H1 (cell line): ENCODE measurements around the gene CDC42BPB. TPM values are rescaled to one million over a fixed set of nuclear protein-coding genes. Genes with fewer than 3 reads are reported as not detected.

ENCODE experiments used
- CTCF ChIA-PET: fragments of 300-600 bp; sonication (Branson Sonifier 250); formaldehyde crosslinking; loops from one replicate; lab custom pipeline; 2021; ENCODE audit not compliant: partially characterized antibody; lab: Charles Lee
- POLR2A ChIA-PET: fragments of 300-600 bp; sonication (Branson Sonifier 250); formaldehyde crosslinking; loops from one replicate; lab custom pipeline; 2021; ENCODE audit warnings: inconsistent platforms; ENCODE audit not compliant: partially characterized antibody; lab: Charles Lee
- DNase-seq, 2 experiments: peaks; one replicate each; pipeline versions ENCODE4 v3.0.0 to v3.0.0-alpha.2; 2010 to 2022; ENCODE audit warnings: low spot score in 2 of 2, low read depth in 1 of 2, mixed read lengths in 1 of 2
- FAIRE-seq: peaks from 2 replicates; lab custom pipeline; 2011; peaks lifted over from hg19 to GRCh38; lab: Jason Lieb, UNC
- H2AFZ ChIP-seq: 2 replicates; pipeline ENCODE4 v1.8.1; 2012; ENCODE audit warnings: low read length, inconsistent platforms
- H2AK5ac ChIP-seq: 2 replicates; pipeline ENCODE4 v1.6.1; 2013; ENCODE audit warnings: low read depth, low read length
- H2BK120ac ChIP-seq: replicated peaks from 2 replicates; pipeline ENCODE3; 2013; ENCODE audit warnings: low read depth, low read length, inconsistent platforms
- H2BK12ac ChIP-seq: 2 replicates; pipeline ENCODE4 v1.6.1; 2013; ENCODE audit warnings: low read depth, low read length
- H2BK15ac ChIP-seq: 2 replicates; pipeline ENCODE4 v1.6.1; 2013; ENCODE audit warnings: low read length
- H2BK20ac ChIP-seq: 2 replicates; pipeline ENCODE4 v1.6.1; 2013; ENCODE audit warnings: low read length
- H2BK5ac ChIP-seq: 2 replicates; pipeline ENCODE4 v1.6.1; 2013; ENCODE audit warnings: low read depth, low read length
- H3K14ac ChIP-seq: 2 replicates; pipeline ENCODE4 v1.6.1; 2013; ENCODE audit warnings: inconsistent platforms; ENCODE audit not compliant: insufficient read length
- H3K18ac ChIP-seq: 2 replicates; pipeline ENCODE4 v1.6.1; 2013; ENCODE audit warnings: low read length; ENCODE audit errors: extremely low read depth
- H3K23ac ChIP-seq: 2 replicates; pipeline ENCODE4 v1.6.1; 2013; ENCODE audit warnings: inconsistent platforms; ENCODE audit not compliant: insufficient read length
- H3K23me2 ChIP-seq: 2 replicates; pipeline ENCODE4 v1.6.1; 2013; ENCODE audit warnings: low read depth, low read length
- H3K27ac ChIP-seq: 2 replicates; pipeline ENCODE4 v1.6.1; 2011; ENCODE audit warnings: low read depth, low read length, inconsistent platforms
- H3K27me3 ChIP-seq, 4 experiments: replicated peaks in 1 of 4; 1 replicate in 1 of 4; 2 replicates in 3 of 4; pipeline versions ENCODE4 v1.6.1 to v1.8.1; 2011 to 2013; ENCODE audit warnings: low read length in 3 of 4, mild to moderate bottlenecking in 3 of 4, inconsistent platforms in 2 of 4, mixed read lengths in 2 of 4, moderate library complexity in 1 of 4; ENCODE audit not compliant: control insufficient read depth in 3 of 4, insufficient read depth in 3 of 4; ENCODE audit errors: extremely low read depth in 1 of 4
- H3K36me3 ChIP-seq, 4 experiments: 2 replicates each; pipeline versions ENCODE4 v1.6.1 to v1.8.1; 2011 to 2013; ENCODE audit warnings: mild to moderate bottlenecking in 4 of 4, low read length in 3 of 4, moderate library complexity in 2 of 4, control low read depth in 1 of 4, inconsistent platforms in 1 of 4; ENCODE audit not compliant: insufficient read depth in 4 of 4, control insufficient read depth in 2 of 4
- H3K4ac ChIP-seq: replicated peaks from 2 replicates; pipeline ENCODE3; 2013; ENCODE audit warnings: low read length, low read depth, mixed read lengths, inconsistent platforms; ENCODE audit not compliant: insufficient read length
- H3K4me1 ChIP-seq, 4 experiments: replicated peaks in 1 of 4; 1 replicate in 1 of 4; 2 replicates in 3 of 4; pipeline versions ENCODE4 v1.6.1 to v1.8.1; 2011 to 2013; ENCODE audit warnings: low read length in 3 of 4, inconsistent platforms in 2 of 4, mixed read lengths in 1 of 4; ENCODE audit not compliant: insufficient read depth in 4 of 4, control insufficient read depth in 3 of 4
- H3K4me2 ChIP-seq, 2 experiments: 2 replicates each; pipeline versions ENCODE4 v1.6.1 to v1.8.1; 2011 to 2013; ENCODE audit warnings: low read depth in 2 of 2, low read length in 2 of 2, control low read depth in 1 of 2, inconsistent platforms in 1 of 2, mild to moderate bottlenecking in 1 of 2; ENCODE audit not compliant: insufficient read depth in 1 of 2
- H3K4me3 ChIP-seq, 4 experiments: fragments of 200-600, 300-600 bp in 1 of 4; sonication (generic), shearing (Covaris generic), sonication (Bioruptor Twin) in 1 of 4; 2 replicates each; pipeline versions ENCODE4 v1.5.1 to v1.8.1; 2011 to 2016; ENCODE audit warnings: low read length in 4 of 4, low read depth in 3 of 4, control low read depth in 2 of 4, inconsistent platforms in 2 of 4, mild to moderate bottlenecking in 2 of 4, mixed read lengths in 1 of 4, moderate library complexity in 1 of 4; ENCODE audit not compliant: insufficient read depth in 2 of 4; ENCODE audit errors: extremely low read depth in 1 of 4
- H3K56ac ChIP-seq: replicated peaks from 2 replicates; pipeline ENCODE3; 2013; ENCODE audit warnings: low read depth, mild to moderate bottlenecking, mixed read lengths, low read length, inconsistent platforms; ENCODE audit not compliant: insufficient read length
- H3K79me1 ChIP-seq: 2 replicates; pipeline ENCODE4 v1.6.1; 2013; ENCODE audit warnings: low read depth, low read length, control low read depth
- H3K79me2 ChIP-seq, 2 experiments: 2 replicates each; pipeline versions ENCODE4 v1.6.1 to v1.8.1; 2012 to 2013; ENCODE audit warnings: low read length in 2 of 2, mild to moderate bottlenecking in 2 of 2, inconsistent platforms in 1 of 2; ENCODE audit not compliant: insufficient read depth in 2 of 2, control insufficient read depth in 1 of 2
- H3K9ac ChIP-seq, 4 experiments: replicated peaks in 1 of 4; 1 replicate in 1 of 4; 2 replicates in 3 of 4; pipeline versions ENCODE4 v1.6.1 to v1.8.1; 2011 to 2013; ENCODE audit warnings: low read depth in 3 of 4, low read length in 3 of 4, control low read depth in 2 of 4, mild to moderate bottlenecking in 2 of 4, moderate library complexity in 2 of 4, inconsistent platforms in 1 of 4; ENCODE audit errors: extremely low read depth in 1 of 4
- H3K9me3 ChIP-seq, 2 experiments: 2 replicates each; pipeline versions ENCODE4 v1.6.1 to v1.8.1; 2012 to 2013; ENCODE audit warnings: mild to moderate bottlenecking in 2 of 2, moderate library complexity in 2 of 2, control low read depth in 1 of 2, inconsistent platforms in 1 of 2, low read depth in 1 of 2, low read length in 1 of 2, mixed read lengths in 1 of 2; ENCODE audit not compliant: insufficient read depth in 2 of 2
- H4K20me1 ChIP-seq, 2 experiments: replicated peaks in 1 of 2; 2 replicates each; pipeline versions ENCODE3 to v1.8.1; 2011 to 2013; ENCODE audit warnings: inconsistent platforms in 2 of 2, low read length in 2 of 2, mild to moderate bottlenecking in 1 of 2; ENCODE audit not compliant: insufficient read depth in 2 of 2, control insufficient read depth in 1 of 2
- H4K5ac ChIP-seq: 2 replicates; pipeline ENCODE4 v1.6.1; 2013; ENCODE audit warnings: low read length, low read depth, mixed read lengths, inconsistent platforms; ENCODE audit not compliant: insufficient read length
- H4K8ac ChIP-seq: 2 replicates; pipeline ENCODE4 v1.8.0; 2013; ENCODE audit warnings: mild to moderate bottlenecking, moderate library complexity, low read length, inconsistent platforms; ENCODE audit not compliant: insufficient read depth; ENCODE audit errors: extremely low read depth
- H4K91ac ChIP-seq: replicated peaks from 2 replicates; pipeline ENCODE3; 2013; ENCODE audit warnings: low read length, mixed read lengths, inconsistent platforms; ENCODE audit not compliant: insufficient read length
- BRCA1 ChIP-seq: IDR thresholded peaks from 2 replicates; pipeline ENCODE4 v1.6.1; 2012; ENCODE audit warnings: low read depth, low read length, improper control_type of control experiment
- CHD1 ChIP-seq: IDR thresholded peaks from 2 replicates; pipeline ENCODE4 v1.6.1; 2012; ENCODE audit warnings: low read depth, low read length, improper control_type of control experiment
- CREB1 ChIP-seq: IDR thresholded peaks from 2 replicates; pipeline ENCODE4 v1.6.1; 2012; ENCODE audit warnings: inconsistent platforms
- FOSL1 ChIP-seq: IDR thresholded peaks from 2 replicates; pipeline ENCODE4 v1.6.1; 2011; ENCODE audit warnings: mild to moderate bottlenecking, low read depth, low read length, moderate library complexity; ENCODE audit not compliant: insufficient read depth
- JUN ChIP-seq: IDR thresholded peaks from 2 replicates; pipeline ENCODE4 v1.6.1; 2011; ENCODE audit warnings: low read depth, mild to moderate bottlenecking, improper control_type of control experiment, low read length
- NANOG ChIP-seq: IDR thresholded peaks from 2 replicates; pipeline ENCODE4 v1.6.1; 2011; ENCODE audit warnings: low read length, low read depth, mild to moderate bottlenecking, inconsistent platforms; ENCODE audit not compliant: insufficient read depth, poor library complexity, severe bottlenecking
- NRF1 ChIP-seq: IDR thresholded peaks from 2 replicates; pipeline ENCODE4 v1.6.1; 2011; ENCODE audit warnings: mild to moderate bottlenecking, low read depth, low read length, improper control_type of control experiment
- PHF8 ChIP-seq: fragments of 200-600 bp; sonication (generic); conservative IDR thresholded peaks from 2 replicates; pipeline ENCODE4 v1.7.1; 2012; ENCODE audit warnings: low read depth, mild to moderate bottlenecking, inconsistent platforms, low read length, moderate library complexity
- POU5F1 ChIP-seq: IDR thresholded peaks from 2 replicates; pipeline ENCODE4 v1.6.1; 2011; ENCODE audit warnings: low read depth, mild to moderate bottlenecking, low read length, moderate library complexity
- RBBP5 ChIP-seq: IDR thresholded peaks from 2 replicates; pipeline ENCODE4 v1.7.1; 2012; ENCODE audit warnings: low read depth, mild to moderate bottlenecking, inconsistent platforms, low read length, moderate library complexity, borderline replicate concordance
- RXRA ChIP-seq: IDR thresholded peaks from 2 replicates; pipeline ENCODE4 v1.6.1; 2011; ENCODE audit warnings: low read depth, mild to moderate bottlenecking, low read length, moderate library complexity; ENCODE audit not compliant: insufficient read depth
- SP1 ChIP-seq: IDR thresholded peaks from 2 replicates; pipeline ENCODE4 v1.6.1; 2011; ENCODE audit warnings: low read depth, low read length
- SP2 ChIP-seq: IDR thresholded peaks from 2 replicates; pipeline ENCODE4 v1.6.1; 2012; ENCODE audit warnings: mild to moderate bottlenecking, low read length, inconsistent platforms
- TEAD4 ChIP-seq: IDR thresholded peaks from 2 replicates; pipeline ENCODE4 v1.6.1; 2012; ENCODE audit warnings: low read depth, low read length, inconsistent platforms, mixed read lengths
- YY1 ChIP-seq: IDR thresholded peaks from 2 replicates; pipeline ENCODE4 v1.6.1; 2011; ENCODE audit warnings: low read depth, mild to moderate bottlenecking, low read length
- ZNF274 ChIP-seq: IDR thresholded peaks from 2 replicates; pipeline ENCODE4 v1.7.0; 2012; ENCODE audit warnings: low read length, borderline replicate concordance; ENCODE audit errors: extremely low read depth
- WGBS, 2 experiments: shearing (Covaris generic) in 1 of 2; methylation state at CpG; one replicate each; pipeline versions ENCODE4 v1.1.6 to v1.1.7; 2013 to 2015; ENCODE audit warnings: low lambda C conversion rate in 2 of 2, mixed read lengths in 2 of 2, inconsistent platforms in 1 of 2, low coverage in 1 of 2, missing lambda C conversion rate in 1 of 2; ENCODE audit not compliant: insufficient replicate concordance in 2 of 2, insufficient coverage in 1 of 2, insufficient read length in 1 of 2; ENCODE audit errors: extremely low coverage in 1 of 2, missing lambda C conversion rate in 1 of 2; 5-methylcytosine and 5-hydroxymethylcytosine counted together
- polyA plus RNA-seq, 7 experiments: library from polyadenylated mRNA; depleted of rRNA in 3 of 7; stranded (reverse) in 5 of 7; unstranded in 2 of 7; fragments of >200 nt in 5 of 7; fragments of 200-250 nt in 2 of 7; gene quantifications; 1 replicate in 5 of 7; 2 replicates in 1 of 7; 4 replicates in 1 of 7; pipeline versions ENCODE4 v1.2.1 to v1.2.3, GENCODE V29; 2011 to 2013; ENCODE audit warnings: missing spikeins in 2 of 7, mixed read lengths in 2 of 7
- total RNA-seq: library from RNA; stranded (reverse); fragmentation: NEBNext Ultra II Directional; extraction: Animal tissue kit (Norgen Biotek cat#: 25700); gene quantifications from 2 replicates; pipeline ENCODE4 v1.2.1, GENCODE V29; 2021

CDC42BPB gene
- total and polyA plus RNA-seq, 2 of the 8 experiments (the other 6 are each of a cell fraction or from before 2014, with no cell fraction given) = 51.2 to 88.2 TPM

DNA sequence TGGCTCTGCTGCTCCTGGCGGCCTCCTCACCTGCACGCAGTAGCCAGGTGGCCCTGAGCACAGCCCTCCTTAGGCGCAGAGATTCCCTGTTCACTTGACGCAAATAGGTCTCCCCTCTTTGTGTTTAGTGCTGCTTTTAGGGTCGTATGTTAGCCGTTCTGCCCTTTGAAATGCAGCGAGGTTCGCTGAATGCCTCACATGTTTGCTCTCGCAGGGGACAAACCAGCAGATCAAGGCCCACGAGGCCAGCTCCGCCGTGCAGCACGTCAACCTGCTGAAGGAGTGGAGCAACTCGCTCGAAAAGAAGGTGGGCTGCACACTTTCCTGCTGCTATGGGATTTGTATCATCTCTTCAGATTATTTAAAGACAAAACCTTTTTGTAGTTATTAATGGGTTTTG, 166.2 kb downstream of the CDC42BPB start:
- DNase-seq = no peak
- TF ChIP-seq NRF1 (no peak), YY1 (no peak), TEAD4 (no peak), ZNF274 (no peak), SP2 (no peak), NANOG (no peak), FOSL1 (no peak), SP1 (no peak), JUN (no peak), RBBP5 (no peak), BRCA1 (no peak), RXRA (no peak), POU5F1 (no peak), CHD1 (no peak), PHF8 (no peak), CREB1 (no peak)

More for the DNA sequence above, 166.2 kb downstream of the CDC42BPB start:
- no peak overlapping the region for H2BK15ac ChIP-seq
- H4K20me1 ChIP-seq = peaks cover 0 to 2% of the 10 kb centered on the region in 2 experiments
- H3K4ac ChIP-seq = no peak overlapping the region
- H2BK20ac ChIP-seq = no peak overlapping the region
- no peak overlapping the region for H3K4me2 ChIP-seq
- 80% methylated on average over 15 of the region's 15 CpGs; no CpG with 5 or more reads in 1 of the 2 experiments for WGBS, 2 experiments
- ChIA-PET CTCF (interaction anchor here (1.3 kb wide), 1 partner anchor 197 kb away, joined by 3 read pairs; no protein-coding TSS in a partner anchor), POLR2A (no interaction called here)
- no peak for FAIRE-seq
- no peaks in the 10 kb centered on the region for H3K23me2 ChIP-seq
- H2AFZ ChIP-seq = no peak overlapping the region
- no peak overlapping the region for H2BK12ac ChIP-seq
- no peak overlapping the region for H2BK120ac ChIP-seq
- H3K79me1 ChIP-seq = no peaks in the 10 kb centered on the region
- H3K79me2 ChIP-seq = no peaks in the 10 kb centered on the region
- H3K4me3 ChIP-seq = no peak overlapping the region
- H2BK5ac ChIP-seq = no peak overlapping the region
- peak overlapping the region; percentile 79; the same call in 1 of the 2 replicates for H2AK5ac ChIP-seq
- no peak overlapping the region for H3K56ac ChIP-seq
- no peak overlapping the region for H4K8ac ChIP-seq
- no peak overlapping the region for H4K5ac ChIP-seq
- no peak overlapping the region for H3K14ac ChIP-seq
- H3K18ac ChIP-seq = no peak overlapping the region
- no peak overlapping the region for H3K23ac ChIP-seq
- no peak overlapping the region for H3K27ac ChIP-seq
- no peaks in the 10 kb centered on the region for H3K36me3 ChIP-seq
- no peaks in the 10 kb centered on the region for H3K9me3 ChIP-seq
- H3K4me1 ChIP-seq = 0 out of 7 replicates have a peak, but pooled peaks cover 0 to 4% (median 0%) of the 10 kb centered on the region in 4 experiments
- H3K27me3 ChIP-seq = no peaks in the 10 kb centered on the region
- H3K9ac ChIP-seq = peak overlapping the region in 1 of 4 experiments; percentile 11; a peak in 3 of 7 replicates
- H4K91ac ChIP-seq = no peak overlapping the region
